NCI-H1436 (cell line): Measurements from ENCODE around the gene HK3.

Source experiments
- DNase-seq: peaks from one replicate; lab custom pipeline; 2025; lab: John Stamatoyannopoulos, UW

HK3 gene

GRCh38 chr5:176899296-176899891 lies at the start of gene HK3:
Gene HK3, minus strand, starts transcription at chr5:176899346. Its CDS starts 3,187 bp downstream, at chr5:176896159.
- no peak for DNase-seq

DNA sequence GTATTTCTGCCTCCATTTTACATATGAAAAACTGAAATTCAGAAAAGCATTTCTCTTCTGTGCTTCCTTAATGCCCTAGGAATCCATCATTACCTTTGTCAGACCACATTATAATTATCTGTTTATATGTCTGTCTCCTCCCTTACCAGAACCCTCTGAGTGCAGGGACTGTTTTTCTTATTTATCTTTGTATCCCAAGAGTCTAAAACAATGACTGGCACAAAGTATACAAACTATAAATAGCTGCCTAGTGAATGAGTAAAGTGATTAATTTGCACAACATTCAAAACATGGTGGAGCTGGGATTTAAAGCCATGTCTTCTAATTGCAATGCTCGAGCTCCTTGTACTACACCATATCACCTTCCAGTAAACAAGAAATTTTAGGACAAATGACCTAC lies 49.3 kb upstream of the HK3 start:
- DNase-seq: no peak

DNA sequence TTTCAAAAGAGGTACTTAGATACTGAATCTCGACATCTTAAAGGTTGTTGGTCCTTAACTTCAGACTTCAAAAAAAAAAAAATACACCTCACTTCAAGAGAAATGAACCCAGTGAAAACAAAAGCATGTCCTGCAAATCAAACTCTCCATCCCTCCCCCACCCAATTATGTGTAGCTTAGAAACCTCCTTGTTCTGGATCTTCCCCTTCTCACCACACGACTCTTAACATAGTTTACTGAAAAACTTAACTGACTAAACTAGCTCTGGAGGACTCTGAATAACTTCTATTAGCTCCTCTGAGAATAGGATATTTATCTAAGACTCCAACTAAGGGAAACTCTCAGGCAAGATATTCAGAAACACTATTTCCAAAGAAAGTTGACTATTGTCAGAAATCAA lies 48.7 kb upstream of the HK3 start:
- no peak for DNase-seq

DNA sequence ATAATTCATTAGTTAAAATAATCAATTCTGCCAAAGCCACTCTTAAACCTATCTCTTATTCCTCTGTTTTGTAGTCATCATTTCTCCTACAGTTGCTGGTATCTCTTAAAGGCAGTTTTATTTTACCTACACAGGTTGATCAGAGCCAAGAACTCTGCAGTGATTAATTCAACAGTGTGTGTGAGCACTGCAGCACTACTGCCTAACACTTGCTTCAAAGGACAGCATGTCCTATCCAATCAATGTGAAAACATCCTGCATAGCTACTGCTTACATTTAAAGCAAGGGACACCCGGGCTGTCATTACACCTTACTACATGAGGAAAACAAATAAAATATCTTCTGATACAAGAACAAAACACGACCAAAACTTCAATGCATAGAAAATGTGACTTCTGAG lies 45.1 kb upstream of the HK3 start:
- no peak for DNase-seq

- no peak for DNase-seq
Measured at GRCh38 chr5:176943816-176944215, 44.7 kb upstream of the HK3 start.

DNA sequence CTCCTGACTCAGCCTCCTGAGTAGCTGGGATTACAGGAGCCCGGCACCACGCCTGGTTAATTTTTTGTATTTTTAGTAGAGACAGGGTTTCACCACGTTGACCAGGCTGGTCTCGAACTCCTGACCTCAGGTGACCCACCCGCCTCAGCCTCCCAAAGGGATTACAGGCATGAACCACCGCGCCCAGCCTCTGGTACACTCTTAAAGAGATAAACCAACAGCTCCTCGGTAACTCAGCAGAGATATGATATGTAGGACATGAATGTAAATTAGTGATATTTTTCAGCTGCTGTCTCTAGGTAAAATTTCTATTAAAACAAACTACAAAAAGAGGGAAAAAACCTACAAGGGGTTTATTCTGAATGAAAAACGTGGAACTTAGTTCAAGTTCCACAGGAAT lies 42.8 kb upstream of the HK3 start:
- DNase-seq: no peak

GRCh38 chr5:176938472-176938871 lies 39.3 kb upstream of the HK3 start:
- DNase-seq: no peak

DNA sequence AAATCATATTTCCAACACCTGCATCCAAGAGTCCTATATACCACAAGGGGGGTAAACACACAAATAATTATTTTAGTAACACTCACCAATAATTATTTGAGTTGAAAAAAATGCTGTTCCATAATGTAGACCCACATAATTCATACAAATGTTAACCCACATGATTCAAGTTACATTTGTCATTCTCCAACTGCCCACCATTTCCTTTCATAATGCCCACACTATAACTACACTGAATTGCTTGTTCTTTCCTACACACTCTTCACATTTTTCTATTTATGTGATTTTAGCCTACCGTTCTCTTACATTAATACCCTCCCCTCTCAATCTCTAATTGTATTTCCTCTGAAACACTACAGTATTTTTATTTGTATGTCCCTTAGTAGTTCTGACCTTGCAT lies 35.9 kb upstream of the HK3 start:
- no peak for DNase-seq

DNA sequence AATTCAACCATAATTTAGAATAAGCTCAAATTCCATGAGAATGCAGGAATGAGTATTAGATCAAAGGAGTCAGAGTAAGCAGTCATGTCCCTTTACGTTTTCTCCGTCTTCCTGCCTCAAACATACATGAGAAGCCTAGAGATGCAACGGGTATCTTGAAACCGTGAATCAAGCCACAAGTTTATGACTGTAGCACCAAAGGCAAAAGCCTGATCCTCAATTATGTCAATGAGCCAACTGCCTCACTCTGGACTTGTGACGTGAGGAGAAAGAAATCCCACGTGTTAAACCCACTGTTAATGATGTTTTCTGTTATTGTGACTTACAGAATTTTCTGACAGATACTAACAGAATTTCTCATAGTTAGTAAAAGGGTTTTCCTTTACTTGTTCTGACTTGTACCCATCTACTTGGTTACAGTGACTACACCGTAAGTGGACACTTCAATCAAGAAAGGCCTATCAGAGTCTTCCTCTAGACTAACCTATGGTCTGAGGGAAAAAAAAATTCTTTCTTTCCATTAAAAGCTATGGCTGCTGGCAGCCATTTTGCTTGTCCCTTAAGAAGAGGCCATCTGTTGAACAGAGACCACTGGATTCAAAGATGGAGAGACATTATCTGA lies 35.3 kb upstream of the HK3 start:
- DNase-seq: no peak

DNA sequence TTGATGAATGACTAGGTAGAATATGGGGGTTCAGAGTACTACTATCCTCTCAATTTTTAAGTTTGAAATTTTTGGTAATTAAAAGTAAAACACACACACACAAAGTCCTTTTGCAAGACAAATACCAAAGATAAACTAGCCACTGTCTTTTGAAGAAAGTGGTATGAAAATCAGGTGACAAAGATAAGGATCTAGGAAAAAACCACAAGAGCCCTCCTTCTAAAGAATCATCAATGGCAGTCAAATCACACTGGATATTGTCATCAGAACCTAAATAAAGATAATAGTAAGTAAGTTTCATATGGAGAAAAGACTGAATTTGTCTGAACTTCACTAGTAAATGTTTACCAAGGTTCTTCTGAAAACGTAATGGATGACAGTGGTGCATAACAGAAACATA lies 30.5 kb upstream of the HK3 start:
- DNase-seq: no peak

DNA sequence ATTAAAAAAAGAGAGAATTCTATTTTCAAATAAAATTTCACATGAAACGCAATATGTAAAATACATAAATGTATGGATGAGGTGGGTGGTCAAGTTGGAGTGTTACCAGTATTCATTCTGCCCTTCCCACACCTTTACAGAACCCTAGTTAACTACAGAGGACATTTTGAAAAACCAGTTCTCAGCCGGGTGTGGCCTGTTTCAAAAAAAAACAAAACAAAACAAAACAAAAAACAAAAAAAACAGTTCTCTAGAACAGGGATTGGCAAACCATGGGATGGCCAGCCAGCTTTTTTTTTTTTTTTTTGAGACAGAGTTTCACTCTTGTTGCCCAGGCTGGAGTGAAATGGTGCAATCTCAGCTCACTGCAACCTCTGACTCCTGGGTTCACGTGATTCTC lies 28.4 kb upstream of the HK3 start:
- no peak for DNase-seq

- DNase-seq: no peak
Measured at GRCh38 chr5:176922817-176923216, 23.7 kb upstream of the HK3 start.

DNA sequence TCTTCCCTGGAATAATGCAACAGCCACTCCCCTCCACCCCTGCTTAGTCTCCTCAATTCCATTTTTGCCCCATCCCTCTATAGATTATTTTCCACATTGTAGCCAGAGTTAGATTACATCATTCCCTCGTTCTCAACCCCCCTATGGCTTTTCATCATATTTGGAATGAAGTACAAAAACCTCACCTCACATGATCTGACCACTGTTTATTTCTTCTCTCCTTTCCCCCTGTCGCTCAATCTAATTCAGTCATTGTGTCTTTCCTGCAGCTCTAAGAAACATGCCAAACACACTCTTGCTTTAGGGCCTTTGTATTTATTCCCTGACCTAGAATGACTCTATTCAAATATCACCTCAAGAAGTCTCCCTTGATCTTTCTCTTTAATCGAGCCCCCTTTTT lies 22.6 kb upstream of the HK3 start:
- DNase-seq: no peak

- no peak for DNase-seq
Measured at GRCh38 chr5:176918613-176919012, 19.5 kb upstream of the HK3 start.

DNA sequence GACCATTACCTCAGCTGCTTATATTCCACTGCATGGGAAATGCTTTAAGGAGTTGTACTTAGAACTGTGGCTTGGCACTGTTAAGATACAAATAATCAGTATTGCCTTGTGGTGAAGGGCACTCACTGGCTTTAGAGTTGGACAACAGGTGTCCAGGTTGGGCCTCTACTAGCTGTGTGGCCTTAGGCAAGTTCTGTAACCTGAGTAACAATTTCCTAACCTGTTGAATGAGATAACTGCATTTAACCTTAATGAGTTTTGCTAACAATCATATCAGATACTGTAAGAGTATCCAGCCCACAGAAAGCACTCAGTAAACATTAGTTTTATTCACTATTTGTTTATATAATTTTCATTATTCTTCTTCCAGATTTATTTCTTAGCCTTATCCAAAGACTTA lies 17.2 kb upstream of the HK3 start:
- DNase-seq: no peak

DNA sequence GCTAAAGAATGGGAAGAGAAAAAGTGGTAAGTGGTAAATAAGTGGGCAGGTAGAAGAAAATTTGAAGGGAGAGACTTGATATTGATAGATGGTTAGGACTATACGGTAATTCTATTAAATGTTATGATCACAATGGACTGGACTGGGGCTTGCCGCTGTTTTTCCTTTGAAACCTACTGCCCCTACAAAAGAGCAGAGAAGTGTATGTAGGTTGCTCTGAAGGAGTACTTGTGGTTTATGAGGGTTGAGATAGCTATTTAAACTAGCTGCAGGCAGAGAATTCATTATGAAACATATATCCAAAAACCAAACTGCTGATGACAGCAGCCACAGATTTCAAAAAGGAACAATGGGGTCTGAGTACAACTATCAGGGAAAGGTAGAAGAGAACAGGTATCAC lies 16.8 kb upstream of the HK3 start:
- no peak for DNase-seq

DNA sequence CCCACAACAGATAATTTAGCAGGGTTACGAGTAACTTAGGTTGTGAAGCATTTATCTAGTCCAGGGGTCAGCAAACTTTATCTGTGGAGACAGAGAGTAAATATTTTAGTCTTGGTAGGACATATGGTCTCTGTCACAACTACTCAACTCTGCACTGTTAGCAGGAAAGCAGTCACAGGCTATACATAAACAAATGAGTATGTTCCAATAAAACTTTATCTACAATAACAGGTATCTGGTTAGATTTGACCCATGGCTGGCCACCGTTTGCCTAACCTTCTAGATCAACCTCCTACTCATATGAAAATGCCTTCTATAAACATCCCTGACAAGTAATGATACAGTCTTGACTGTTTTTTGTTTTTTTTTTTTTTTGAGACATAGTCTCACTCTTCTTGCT lies 13.0 kb upstream of the HK3 start:
- DNase-seq: no peak

DNA sequence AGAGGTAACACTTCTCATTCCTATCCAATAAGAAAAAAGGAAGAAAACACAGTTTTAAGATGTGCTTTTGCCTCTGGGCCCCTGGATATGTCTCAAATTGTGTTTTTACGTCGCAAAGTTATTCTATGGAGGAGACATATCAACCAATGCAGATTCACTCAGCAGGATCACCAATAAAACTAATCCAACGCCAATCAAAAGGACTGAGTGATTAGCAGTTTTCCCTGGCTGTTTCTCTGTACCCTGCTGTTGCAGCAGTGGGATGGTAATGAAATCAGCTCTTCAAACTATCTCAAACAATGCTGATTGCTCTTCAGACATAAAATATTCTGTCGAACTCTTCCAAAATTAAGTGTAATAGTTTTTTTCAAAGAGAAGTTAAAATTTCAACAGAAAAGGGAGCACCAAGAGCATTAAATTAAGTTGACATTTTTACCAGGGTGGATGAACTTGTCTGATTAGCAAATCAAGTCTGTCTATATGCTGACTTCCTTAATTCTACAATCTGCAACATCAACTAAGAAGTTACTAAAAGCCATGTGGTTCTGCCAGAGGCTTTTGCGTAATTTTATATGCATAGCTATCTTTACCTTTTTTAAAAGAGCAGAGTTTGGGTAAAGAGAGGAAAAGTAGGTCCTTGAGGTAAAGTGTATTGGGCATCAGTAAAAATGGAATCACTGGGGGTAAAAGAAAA lies 9.7 kb upstream of the HK3 start:
- no peak for DNase-seq

DNA sequence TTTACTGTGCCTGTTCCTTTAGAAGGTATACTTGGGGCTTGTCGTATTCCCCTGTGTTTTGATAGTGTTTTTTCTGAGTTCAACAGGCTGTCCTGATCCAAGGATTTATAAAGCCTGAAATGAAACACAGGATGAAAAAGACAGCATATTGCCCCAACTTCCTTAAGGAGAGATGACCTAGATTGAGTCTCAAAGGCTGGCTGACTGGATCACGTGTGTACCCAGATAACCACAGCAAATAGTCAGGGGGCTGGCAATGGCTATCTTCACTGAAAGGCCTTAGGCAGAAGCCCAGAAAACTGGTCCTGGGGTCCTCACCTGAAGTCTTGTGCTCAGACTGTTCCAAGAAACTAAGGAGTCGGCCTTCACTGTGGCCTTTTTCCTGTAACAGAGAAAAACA lies 7.7 kb upstream of the HK3 start:
- DNase-seq: no peak

- DNase-seq: no peak
Measured at GRCh38 chr5:176906126-176906525, 7.0 kb upstream of the HK3 start.

DNA sequence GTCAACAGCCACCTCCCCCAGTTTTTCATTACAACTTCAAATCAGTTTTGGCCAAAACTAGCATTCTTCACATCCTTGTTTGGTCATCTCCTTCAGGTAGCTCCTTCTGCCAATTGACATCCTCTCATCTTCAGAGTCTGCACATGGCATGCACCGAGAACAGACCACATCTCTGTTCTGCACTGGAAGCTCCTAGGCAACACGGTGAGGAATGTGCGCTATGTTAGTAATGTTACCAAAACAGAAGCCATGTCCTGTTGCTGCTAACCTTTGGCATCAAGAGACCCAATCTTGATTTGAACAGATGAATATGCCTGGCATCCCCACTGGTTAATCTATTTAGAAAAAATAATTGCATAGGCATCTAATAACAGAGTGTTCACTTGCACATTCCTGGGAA lies 5.1 kb upstream of the HK3 start:
- no peak for DNase-seq

DNA sequence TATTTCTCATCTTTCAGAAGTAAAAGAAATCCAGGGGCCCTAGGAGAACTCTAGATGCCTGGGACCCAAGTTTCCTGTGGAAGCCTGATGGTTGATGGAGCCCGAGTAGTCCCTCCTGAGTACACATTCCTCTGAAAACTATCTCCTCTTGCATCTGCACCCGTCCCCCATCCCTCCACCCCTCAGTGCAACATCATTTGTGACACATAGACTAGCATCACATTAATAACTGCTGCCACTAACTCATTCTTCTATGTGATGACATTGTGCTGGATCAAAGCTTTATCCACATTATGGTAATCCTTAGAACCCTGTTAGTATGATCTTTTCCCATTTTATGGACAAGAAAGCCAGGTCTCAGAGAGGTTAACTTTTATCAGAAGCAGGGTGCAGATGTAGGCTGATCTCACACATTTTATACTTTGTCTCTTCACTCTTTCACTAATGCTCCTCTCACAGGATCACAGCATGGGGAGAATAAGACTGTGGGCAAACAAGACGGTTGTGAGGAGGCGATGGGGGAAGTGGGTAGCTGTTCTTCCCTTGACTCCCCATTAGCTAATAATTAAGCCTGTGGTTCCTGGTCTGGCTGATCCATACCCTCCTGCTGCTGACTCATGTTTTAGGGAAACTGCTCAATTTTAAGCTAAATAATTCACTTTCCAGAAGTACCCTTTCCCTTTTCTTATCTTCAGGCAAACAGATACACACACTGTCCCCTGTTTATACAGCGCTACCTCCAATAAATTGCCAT lies 3.9 kb upstream of the HK3 start:
- no peak for DNase-seq
